ENCODE results near the gene PRIM2.
"Not testable (repeated sequence)": the region's sequence is repeated elsewhere in the genome, so short reads cannot be mapped to it uniquely, and the experiment has no call there.

Gene PRIM2

GRCh38 chr6:57449496-57450066 is 132.2 kb downstream of the PRIM2 start:
- not testable (repeated sequence) for DNase-seq

- DNase-seq, result not testable (repeated sequence)
Observed at GRCh38 chr6:57459781-57460180, 142.4 kb downstream of the PRIM2 start.

GRCh38 chr6:57461022-57461421 is 143.6 kb downstream of the PRIM2 start:
- DNase-seq, result not testable (repeated sequence)

- DNase-seq, result not testable (repeated sequence)
Observed at GRCh38 chr6:57463809-57464208, 146.4 kb downstream of the PRIM2 start.

GRCh38 chr6:57465968-57466367 is 148.5 kb downstream of the PRIM2 start:
- not testable (repeated sequence) for DNase-seq

- no peak for DNase-seq
Observed at GRCh38 chr6:57469072-57469471, 151.6 kb downstream of the PRIM2 start.

- not testable (repeated sequence) for DNase-seq
Observed at GRCh38 chr6:57470148-57470547, 152.7 kb downstream of the PRIM2 start.

- DNase-seq, result not testable (repeated sequence)
Observed at GRCh38 chr6:57471314-57471864, 154.0 kb downstream of the PRIM2 start.

- not testable (repeated sequence) for DNase-seq
Observed at GRCh38 chr6:57472861-57473362, 155.5 kb downstream of the PRIM2 start.

- not testable (repeated sequence) for DNase-seq
Observed at GRCh38 chr6:57474862-57475475, 157.5 kb downstream of the PRIM2 start.

GRCh38 chr6:57475656-57476055 is 158.2 kb downstream of the PRIM2 start:
- DNase-seq, result not testable (repeated sequence)

GRCh38 chr6:57480194-57480593 is 162.8 kb downstream of the PRIM2 start:
- not testable (repeated sequence) for DNase-seq

GRCh38 chr6:57481121-57481520 is 163.7 kb downstream of the PRIM2 start:
- not testable (repeated sequence) for DNase-seq

GRCh38 chr6:57482471-57482870 is 165.0 kb downstream of the PRIM2 start:
- not testable (repeated sequence) for DNase-seq

GRCh38 chr6:57486494-57487081 is 169.2 kb downstream of the PRIM2 start:
- not testable (repeated sequence) for DNase-seq

GRCh38 chr6:57488551-57488950 is 171.1 kb downstream of the PRIM2 start:
- DNase-seq, result not testable (repeated sequence)

GRCh38 chr6:57489887-57490286 is 172.5 kb downstream of the PRIM2 start:
- DNase-seq, result not testable (repeated sequence)

GRCh38 chr6:57491795-57492194 is 174.4 kb downstream of the PRIM2 start:
- DNase-seq, result not testable (repeated sequence)

- not testable (repeated sequence) for DNase-seq
Observed at GRCh38 chr6:57496251-57496650, 178.8 kb downstream of the PRIM2 start.

- DNase-seq, result not testable (repeated sequence)
Observed at GRCh38 chr6:57500368-57501021, 183.1 kb downstream of the PRIM2 start.

- not testable (repeated sequence) for DNase-seq
Observed at GRCh38 chr6:57502387-57502786, 185.0 kb downstream of the PRIM2 start.

- DNase-seq, result not testable (repeated sequence)
Observed at GRCh38 chr6:57505251-57505650, 187.8 kb downstream of the PRIM2 start.

- not testable (repeated sequence) for DNase-seq
Observed at GRCh38 chr6:57510390-57510789, 193.0 kb downstream of the PRIM2 start.
